Ectodermal cell (in vitro differentiated cells): Measurements from ENCODE around the gene PSMD11.

Experiments
- H3K27ac ChIP-seq: 2 replicates; pipeline ENCODE4 v1.7.0; 2013; ENCODE audit warnings: mild to moderate bottlenecking, low read depth, low read length; ENCODE audit not compliant: insufficient read depth, poor library complexity, severe bottlenecking
- H3K27me3 ChIP-seq: 2 replicates; pipeline ENCODE4 v1.7.0; 2013; ENCODE audit warnings: mild to moderate bottlenecking, low read length; ENCODE audit not compliant: insufficient read depth, control insufficient read depth, poor library complexity, severe bottlenecking
- H3K36me3 ChIP-seq: one replicate; pipeline ENCODE4 v1.7.0; 2013; ENCODE audit warnings: low read length; ENCODE audit not compliant: control insufficient read depth, insufficient read depth
- H3K4me1 ChIP-seq: one replicate; pipeline ENCODE4 v1.7.0; 2013; ENCODE audit warnings: low read length; ENCODE audit not compliant: control insufficient read depth, insufficient read depth
- H3K4me3 ChIP-seq: 2 replicates; pipeline ENCODE4 v1.7.0; 2013; ENCODE audit warnings: low read depth, low read length, control low read depth; ENCODE audit not compliant: insufficient read depth
- H3K9me3 ChIP-seq: 2 replicates; pipeline ENCODE4 v1.7.0; 2013; ENCODE audit warnings: mild to moderate bottlenecking, low read length, moderate library complexity; ENCODE audit not compliant: control insufficient read depth
- WGBS, 2 experiments: methylation state at CpG; one replicate each; pipeline ENCODE4 v1.1.7; 2013; ENCODE audit warnings: missing lambda C conversion rate in 2 of 2; 5-methylcytosine and 5-hydroxymethylcytosine counted together

The PSMD11 gene

GRCh38 chr17:32461853-32462617 lies 17.7 kb downstream of the PSMD11 start:
- WGBS, 2 experiments: 70 to 82% methylated on average over 1 of the region's 1 CpG
- H3K4me3 ChIP-seq: no peak overlapping the region
- no peaks in the 10 kb centered on the region for H3K9me3 ChIP-seq
- H3K27ac ChIP-seq: no peak overlapping the region
- peaks cover 35% of the 10 kb centered on the region for H3K36me3 ChIP-seq
- H3K27me3 ChIP-seq: no peaks in the 10 kb centered on the region
- no peaks in the 10 kb centered on the region for H3K4me1 ChIP-seq

GRCh38 chr17:32463304-32463703 lies 19.0 kb downstream of the PSMD11 start:
- Histone ChIP-seq H3K9me3 (no peaks in the 10 kb centered on the region), H3K27ac (no peak overlapping the region), H3K27me3 (no peaks in the 10 kb centered on the region), H3K36me3 (peaks cover 37% of the 10 kb centered on the region), H3K4me3 (no peak overlapping the region), H3K4me1 (no peaks in the 10 kb centered on the region)
- 80 to 100% methylated on average over 1 of the region's 3 CpGs for WGBS, 2 experiments

GRCh38 chr17:32464374-32464773 lies 20.1 kb downstream of the PSMD11 start:
- H3K27me3 ChIP-seq: no peaks in the 10 kb centered on the region
- no peak overlapping the region for H3K27ac ChIP-seq
- peaks cover 43% of the 10 kb centered on the region for H3K36me3 ChIP-seq
- WGBS, 2 experiments: 90 to 92% methylated on average over 1 of the region's 1 CpG
- H3K9me3 ChIP-seq: no peaks in the 10 kb centered on the region
- H3K4me3 ChIP-seq: no peak overlapping the region
- H3K4me1 ChIP-seq: no peaks in the 10 kb centered on the region

GRCh38 chr17:32467949-32468348 lies 23.6 kb downstream of the PSMD11 start:
- Histone ChIP-seq H3K4me3 (no peak overlapping the region), H3K9me3 (no peaks in the 10 kb centered on the region), H3K36me3 (peaks cover 49% of the 10 kb centered on the region), H3K27me3 (no peaks in the 10 kb centered on the region), H3K4me1 (no peaks in the 10 kb centered on the region), H3K27ac (no peak overlapping the region)
- WGBS, 2 experiments: 90 to 93% methylated on average over 2 to 7 of the region's 7 CpGs

- Histone ChIP-seq H3K27ac (no peak overlapping the region), H3K4me1 (no peaks in the 10 kb centered on the region), H3K36me3 (peaks cover 53% of the 10 kb centered on the region), H3K27me3 (no peaks in the 10 kb centered on the region), H3K4me3 (no peak overlapping the region), H3K9me3 (no peaks in the 10 kb centered on the region)
- WGBS, 2 experiments: 94 to 98% methylated on average over 6 of the region's 6 CpGs
These were observed 26.3 kb downstream of the PSMD11 start for GRCh38 chr17:32470405-32471167.

- no peaks in the 10 kb centered on the region for H3K27me3 ChIP-seq
- H3K36me3 ChIP-seq: peaks cover 53% of the 10 kb centered on the region
- no peaks in the 10 kb centered on the region for H3K4me1 ChIP-seq
- no peak overlapping the region for H3K4me3 ChIP-seq
- 94 to 98% methylated on average over 4 of the region's 4 CpGs for WGBS, 2 experiments
- no peak overlapping the region for H3K27ac ChIP-seq
- no peaks in the 10 kb centered on the region for H3K9me3 ChIP-seq
These were observed 27.3 kb downstream of the PSMD11 start for GRCh38 chr17:32471652-32472051.

- Histone ChIP-seq H3K4me1 (no peaks in the 10 kb centered on the region), H3K27ac (no peak overlapping the region), H3K27me3 (no peaks in the 10 kb centered on the region), H3K4me3 (no peak overlapping the region), H3K36me3 (peaks cover 47% of the 10 kb centered on the region), H3K9me3 (no peaks in the 10 kb centered on the region)
- WGBS, 2 experiments: 97 to 98% methylated on average over 3 of the region's 3 CpGs
These were observed 30.9 kb downstream of the PSMD11 start for GRCh38 chr17:32475258-32475657.

GRCh38 chr17:32477220-32477619 lies 32.9 kb downstream of the PSMD11 start:
- 96% methylated on average over 8 of the region's 8 CpGs for WGBS, 2 experiments
- peaks cover 47% of the 10 kb centered on the region for H3K36me3 ChIP-seq
- H3K27me3 ChIP-seq: no peaks in the 10 kb centered on the region
- no peaks in the 10 kb centered on the region for H3K9me3 ChIP-seq
- no peaks in the 10 kb centered on the region for H3K4me1 ChIP-seq
- H3K4me3 ChIP-seq: no peak overlapping the region
- H3K27ac ChIP-seq: no peak overlapping the region

GRCh38 chr17:32479074-32479617 lies 34.8 kb downstream of the PSMD11 start:
- Histone ChIP-seq H3K36me3 (peaks cover 42% of the 10 kb centered on the region), H3K4me1 (peaks cover 4% of the 10 kb centered on the region), H3K27me3 (no peaks in the 10 kb centered on the region), H3K4me3 (no peak overlapping the region), H3K27ac (no peak overlapping the region), H3K9me3 (no peaks in the 10 kb centered on the region)
- WGBS, 2 experiments: 95 to 96% methylated on average over 5 of the region's 5 CpGs

- H3K9me3 ChIP-seq: no peaks in the 10 kb centered on the region
- 91 to 93% methylated on average over 8 of the region's 8 CpGs for WGBS, 2 experiments
- peaks cover 16% of the 10 kb centered on the region for H3K4me1 ChIP-seq
- no peak overlapping the region for H3K27ac ChIP-seq
- H3K36me3 ChIP-seq: peaks cover 28% of the 10 kb centered on the region
- H3K27me3 ChIP-seq: no peaks in the 10 kb centered on the region
- no peak overlapping the region for H3K4me3 ChIP-seq
These were observed 36.9 kb downstream of the PSMD11 start for GRCh38 chr17:32481193-32481592.
